Left ventricle myocardium superior (tissue), 1 donor: ENCODE measurements around the gene APBA1. TPM values are rescaled to one million over a fixed set of nuclear protein-coding genes. Genes with fewer than 3 reads are reported as not detected.

Experiments used
- ATAC-seq: fragments of 200-7000 bp; cut with Tn5 transposase; one replicate; pipeline ENCODE4 v1.9.1; 2020; ENCODE audit warnings: mild to moderate bottlenecking, moderate library complexity
- DNase-seq: peaks from one replicate; pipeline ENCODE4 v3.0.0-alpha.2; 2020
- intact Hi-C: fragments of 100-400 bp; cut with micrococcal nuclease; formaldehyde crosslinking; loops from one replicate; pipeline ENCODE4 v1.11.0; 2022
- total RNA-seq: library from RNA; stranded (reverse); fragmentation: NEBNext Ultra II Directional; extraction: Animal tissue kit (Norgen Biotek cat#: 25700); gene quantifications from one replicate; pipeline ENCODE4 v1.2.1, GENCODE V29; 2021
- donor health status: DM: no; HTN: yes; CAD: no; lungs with severe emphysema.

APBA1 gene
- total RNA-seq, 1 donor from 2014 or later, result 1.7 TPM

- intact Hi-C loops, result no loop called here
- no peak for ATAC-seq
- no peak for DNase-seq
Observed at GRCh38 chr9:69584759-69585158, 87.4 kb downstream of the APBA1 start.

GRCh38 chr9:69583645-69584234 lies 88.4 kb downstream of the APBA1 start:
- intact Hi-C loops, result no loop called here
- DNase-seq (no peak), ATAC-seq (peak; percentile 52)

- ATAC-seq (peak; percentile 39), DNase-seq (no peak)
Observed at GRCh38 chr9:69582544-69583297, 89.5 kb downstream of the APBA1 start.

GRCh38 chr9:69582018-69582417 lies 90.2 kb downstream of the APBA1 start:
- intact Hi-C loops, result no loop called here
- no peak for DNase-seq
- no peak for ATAC-seq

More at GRCh38 chr9:69582544-69583297, 89.5 kb downstream of the APBA1 start:
- intact Hi-C loops, result no loop called here

- no peak for DNase-seq
- no peak for ATAC-seq
- intact Hi-C loops, result no loop called here
Observed at GRCh38 chr9:69580582-69581214, 91.5 kb downstream of the APBA1 start.

GRCh38 chr9:69579760-69580581 lies 92.2 kb downstream of the APBA1 start:
- ATAC-seq (no peak), DNase-seq (no peak)
- intact Hi-C loops, result no loop called here

- intact Hi-C loops, result no loop called here
- ATAC-seq (no peak), DNase-seq (no peak)
Observed at GRCh38 chr9:69579032-69579758, 93.0 kb downstream of the APBA1 start.

GRCh38 chr9:69578026-69578425 lies 94.1 kb downstream of the APBA1 start:
- peak; percentile 50 for DNase-seq
- intact Hi-C loops, result no loop called here
- ATAC-seq, result peak; percentile 92

- intact Hi-C loops, result no loop called here
- ATAC-seq, result no peak
- DNase-seq, result no peak
Observed at GRCh38 chr9:69577123-69577522, 95.0 kb downstream of the APBA1 start.

GRCh38 chr9:69574057-69574456 lies 98.1 kb downstream of the APBA1 start:
- no peak for ATAC-seq
- intact Hi-C loops, result no loop called here
- DNase-seq, result no peak

GRCh38 chr9:69573651-69574050 lies 98.5 kb downstream of the APBA1 start:
- DNase-seq (no peak), ATAC-seq (no peak)
- intact Hi-C loops, result no loop called here

GRCh38 chr9:69572611-69573010 lies 99.6 kb downstream of the APBA1 start:
- no peak for ATAC-seq
- DNase-seq, result no peak
- intact Hi-C loops, result no loop called here

- no peak for ATAC-seq
- intact Hi-C loops, result no loop called here
- no peak for DNase-seq
Observed at GRCh38 chr9:69571032-69571431, 101.1 kb downstream of the APBA1 start.

GRCh38 chr9:69569738-69570451 lies 102.3 kb downstream of the APBA1 start:
- no peak for ATAC-seq
- intact Hi-C loops, result no loop called here
- no peak for DNase-seq

- peak; percentile 61 for ATAC-seq
- intact Hi-C loops, result no loop called here
- DNase-seq, result no peak
Observed at GRCh38 chr9:69564557-69564956, 107.6 kb downstream of the APBA1 start.

GRCh38 chr9:69559126-69559525 lies 113.0 kb downstream of the APBA1 start:
- ATAC-seq (no peak), DNase-seq (no peak)
- intact Hi-C loops, result no loop called here

GRCh38 chr9:69556707-69557106 lies 115.5 kb downstream of the APBA1 start:
- DNase-seq, result no peak
- no peak for ATAC-seq
- intact Hi-C loops, result no loop called here

- intact Hi-C loops, result no loop called here
Observed at GRCh38 chr9:69555802-69556201, 116.4 kb downstream of the APBA1 start.

More at GRCh38 chr9:69555802-69556201, 116.4 kb downstream of the APBA1 start:
- DNase-seq (no peak), ATAC-seq (no peak)
